Fibroblast of mammary gland (primary cell): ENCODE measurements around the gene HMGXB3.

Source experiments
- DNase-seq: peaks from one replicate; pipeline ENCODE4 v3.0.0-alpha.2; 2010; ENCODE audit warnings: low read depth
- H3K4me3 ChIP-seq: 2 replicates; pipeline ENCODE4 v1.5.1; 2011; ENCODE audit warnings: low read depth, mild to moderate bottlenecking, low read length, moderate library complexity; ENCODE audit not compliant: control insufficient read depth
- TF ChIP-seq, protein P1 (sequence below): conservative IDR thresholded peaks from 2 replicates; pipeline ENCODE4 v1.5.1; 2011; ENCODE audit warnings: low read depth, low read length, inconsistent platforms; ENCODE audit not compliant: control insufficient read depth, insufficient read depth

Gene HMGXB3

GRCh38 chr5:150000256-150000989 lies at the start of gene HMGXB3, which contains the start of gene TIGD6:
TSS of gene HMGXB3 (plus strand) at chr5:150000739. CDS start at chr5:150004853, 4,114 bp downstream.
TSS of gene TIGD6 (minus strand) at chr5:150000654. CDS start at chr5:149996348, 4,306 bp downstream.
- peak; percentile 91 for DNase-seq
- H3K4me3 ChIP-seq, result peak within 1 kb of the TSS; percentile 89
- TF ChIP-seq, protein P1, sequence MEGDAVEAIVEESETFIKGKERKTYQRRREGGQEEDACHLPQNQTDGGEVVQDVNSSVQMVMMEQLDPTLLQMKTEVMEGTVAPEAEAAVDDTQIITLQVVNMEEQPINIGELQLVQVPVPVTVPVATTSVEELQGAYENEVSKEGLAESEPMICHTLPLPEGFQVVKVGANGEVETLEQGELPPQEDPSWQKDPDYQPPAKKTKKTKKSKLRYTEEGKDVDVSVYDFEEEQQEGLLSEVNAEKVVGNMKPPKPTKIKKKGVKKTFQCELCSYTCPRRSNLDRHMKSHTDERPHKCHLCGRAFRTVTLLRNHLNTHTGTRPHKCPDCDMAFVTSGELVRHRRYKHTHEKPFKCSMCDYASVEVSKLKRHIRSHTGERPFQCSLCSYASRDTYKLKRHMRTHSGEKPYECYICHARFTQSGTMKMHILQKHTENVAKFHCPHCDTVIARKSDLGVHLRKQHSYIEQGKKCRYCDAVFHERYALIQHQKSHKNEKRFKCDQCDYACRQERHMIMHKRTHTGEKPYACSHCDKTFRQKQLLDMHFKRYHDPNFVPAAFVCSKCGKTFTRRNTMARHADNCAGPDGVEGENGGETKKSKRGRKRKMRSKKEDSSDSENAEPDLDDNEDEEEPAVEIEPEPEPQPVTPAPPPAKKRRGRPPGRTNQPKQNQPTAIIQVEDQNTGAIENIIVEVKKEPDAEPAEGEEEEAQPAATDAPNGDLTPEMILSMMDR, result no peak

- no peak overlapping the region for H3K4me3 ChIP-seq
- TF ChIP-seq, protein P1, result no peak
Observed at GRCh38 chr5:149951138-149951749, 49.3 kb upstream of the HMGXB3 start.

DNA sequence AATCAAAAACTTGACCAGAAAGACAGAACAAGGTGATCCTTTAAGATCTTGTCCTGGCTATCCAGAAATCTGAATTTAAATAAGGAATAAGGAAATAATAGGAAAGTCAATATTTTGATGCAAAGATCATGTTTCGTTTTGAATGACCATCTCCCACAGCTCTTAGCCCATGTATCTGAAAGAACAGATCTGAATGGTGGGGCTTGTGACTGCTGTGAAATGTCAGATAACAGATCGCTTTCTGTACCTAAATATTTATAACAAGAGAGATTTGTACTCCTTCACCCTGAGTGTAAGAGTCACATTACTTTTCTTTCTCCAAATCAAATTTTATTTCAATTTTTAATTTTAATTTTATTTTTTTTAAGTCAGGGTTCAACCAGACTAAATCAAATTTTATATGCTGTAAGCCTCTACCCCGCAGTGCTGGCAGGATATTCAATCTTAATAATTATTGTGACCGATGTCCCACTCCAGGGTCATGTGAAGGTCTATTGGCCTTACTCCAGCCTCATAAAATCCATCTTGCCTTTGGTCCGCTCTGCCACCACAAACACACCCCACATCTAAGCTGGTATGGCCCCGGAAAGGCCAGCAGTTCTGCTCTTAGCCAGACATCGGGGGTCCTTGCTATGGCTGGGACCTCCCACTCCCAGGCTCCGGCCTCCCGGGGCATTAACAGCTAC lies 47.0 kb upstream of the HMGXB3 start:
- TF ChIP-seq, protein P1, result no peak
- DNase-seq, result no peak

More at GRCh38 chr5:149951138-149951749, 49.3 kb upstream of the HMGXB3 start:
- no peak for DNase-seq

GRCh38 chr5:149954798-149955197 lies 45.7 kb upstream of the HMGXB3 start:
- DNase-seq, result no peak
- TF ChIP-seq, protein P1, result no peak
- H3K4me3 ChIP-seq, result no peak overlapping the region

More for the DNA sequence above, 47.0 kb upstream of the HMGXB3 start:
- H3K4me3 ChIP-seq, result no peak overlapping the region

DNA sequence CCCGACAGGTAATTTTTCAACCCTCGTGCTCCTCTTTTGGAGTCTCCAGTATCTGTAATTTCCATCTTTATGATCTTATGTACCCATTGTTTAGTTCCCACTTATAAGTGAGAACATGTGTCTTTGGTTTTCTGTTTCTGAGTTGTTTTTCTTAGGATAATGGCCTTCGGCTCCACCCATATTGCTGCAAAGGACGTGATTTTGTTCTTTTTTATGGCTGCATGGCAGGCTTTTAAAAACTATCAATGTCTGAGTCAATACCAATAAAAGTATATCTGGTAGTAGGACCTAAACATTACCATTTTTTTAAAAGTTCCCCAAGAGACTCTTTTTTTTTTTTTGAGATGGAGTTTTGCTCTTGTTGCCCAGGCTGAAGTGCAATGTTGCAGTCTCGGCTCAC lies 43.9 kb upstream of the HMGXB3 start:
- no peak for DNase-seq
- TF ChIP-seq, protein P1, result no peak
- no peak overlapping the region for H3K4me3 ChIP-seq

DNA sequence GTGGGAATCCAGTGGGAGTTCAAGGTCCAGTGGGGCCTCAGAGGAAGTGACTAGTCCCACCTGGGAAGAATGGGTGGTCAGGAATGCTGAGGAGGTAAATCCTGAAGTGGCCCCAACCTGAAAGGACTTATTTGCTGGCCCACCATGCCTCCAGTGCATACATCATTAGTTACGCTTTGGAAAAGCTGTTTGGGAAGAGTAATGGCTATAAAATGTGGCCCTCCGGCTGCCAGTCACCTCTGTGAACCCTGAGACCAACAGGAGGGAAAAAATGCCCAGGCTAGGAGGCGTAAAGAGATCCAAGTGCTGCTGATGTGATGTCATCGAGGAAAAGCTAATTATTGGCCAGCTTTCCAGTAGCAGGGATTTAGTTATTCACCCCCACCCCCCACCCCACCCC lies 42.7 kb upstream of the HMGXB3 start:
- H3K4me3 ChIP-seq, result no peak overlapping the region
- DNase-seq, result no peak
- TF ChIP-seq, protein P1, result no peak
